EH (cell line): ENCODE measurements around the gene ILKAP.
A peak's percentile ranks its signal among the peaks of the same experiment; 100 is the strongest.

Experiments used
- DNase-seq: peaks from one replicate; pipeline ENCODE4 v3.0.0-alpha.2; 2015; ENCODE audit warnings: low read depth

Gene ILKAP

DNA sequence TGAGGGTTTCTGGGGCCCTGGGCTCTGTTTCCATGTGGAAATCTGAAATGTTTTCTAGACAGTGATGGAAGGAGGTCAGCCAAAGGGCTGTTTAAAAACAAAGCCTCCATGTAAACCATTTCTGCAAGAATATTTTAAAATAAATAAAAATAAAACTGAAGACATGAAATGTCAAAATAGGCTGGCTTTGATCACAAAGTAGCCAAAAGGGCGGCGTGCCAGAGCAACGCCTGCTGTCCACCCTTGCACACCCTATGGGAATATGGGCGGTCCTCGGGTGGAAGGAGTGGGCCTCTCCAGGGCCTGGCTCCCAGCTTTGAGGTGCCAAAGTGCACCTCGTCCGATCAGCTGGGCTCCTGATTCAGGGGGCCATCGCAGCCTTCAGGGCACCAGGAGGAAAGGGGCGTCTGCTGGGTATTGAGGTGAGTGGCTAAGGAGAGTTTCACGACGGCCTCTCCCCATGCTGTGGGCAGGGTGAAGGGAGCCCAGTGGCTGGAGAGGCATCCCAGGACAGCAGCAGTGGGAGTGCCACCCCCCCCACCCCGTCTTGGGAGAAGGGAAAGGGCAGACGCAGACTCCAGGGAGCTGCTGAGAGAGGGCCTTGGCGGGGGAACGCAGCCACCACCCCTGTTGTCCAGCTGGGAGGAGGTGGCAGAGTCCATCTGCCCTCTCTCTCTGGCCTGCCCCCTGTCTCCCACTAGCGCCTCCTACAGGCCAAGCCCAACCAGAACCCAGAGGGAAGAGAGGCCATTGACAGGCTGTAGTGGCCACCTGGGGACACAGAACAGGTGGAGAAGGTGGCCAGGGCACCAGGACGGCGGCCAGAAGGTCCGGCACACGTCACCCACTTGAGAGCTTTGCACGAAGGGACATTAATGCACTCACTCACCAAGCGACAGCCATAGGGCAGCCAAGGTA is 50.5 kb downstream of the ILKAP start:
- no peak for DNase-seq

DNA sequence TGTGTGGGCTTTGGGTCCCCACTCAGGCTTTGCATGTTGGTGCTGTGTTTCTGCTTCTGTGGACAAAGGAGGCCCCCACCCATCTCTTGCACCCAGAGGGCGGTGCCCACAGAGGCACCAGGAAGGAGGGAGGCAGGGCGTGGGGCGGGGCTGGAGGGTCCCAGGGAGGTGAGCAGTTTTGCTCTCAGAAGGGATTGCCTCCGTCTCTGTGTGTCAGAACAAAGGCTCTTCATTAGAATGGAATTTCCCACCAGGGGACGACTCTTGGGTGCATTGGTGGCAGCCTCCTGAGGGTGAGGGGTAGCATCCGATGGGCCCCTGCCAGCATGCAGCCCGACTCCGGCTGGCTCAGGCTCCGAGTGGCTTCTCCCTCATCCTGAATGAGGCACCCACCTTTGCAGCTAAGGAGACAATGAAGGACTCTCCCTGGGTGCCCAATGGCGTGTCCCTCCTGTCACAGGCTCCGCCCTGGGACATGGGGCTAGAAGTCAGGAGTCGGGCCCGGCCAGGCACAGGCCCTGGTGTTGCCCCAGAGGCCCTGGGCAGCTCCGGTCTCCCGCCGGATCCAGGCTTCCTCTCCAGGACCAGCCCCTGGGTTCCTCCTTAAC is 51.8 kb downstream of the ILKAP start:
- no peak for DNase-seq

DNA sequence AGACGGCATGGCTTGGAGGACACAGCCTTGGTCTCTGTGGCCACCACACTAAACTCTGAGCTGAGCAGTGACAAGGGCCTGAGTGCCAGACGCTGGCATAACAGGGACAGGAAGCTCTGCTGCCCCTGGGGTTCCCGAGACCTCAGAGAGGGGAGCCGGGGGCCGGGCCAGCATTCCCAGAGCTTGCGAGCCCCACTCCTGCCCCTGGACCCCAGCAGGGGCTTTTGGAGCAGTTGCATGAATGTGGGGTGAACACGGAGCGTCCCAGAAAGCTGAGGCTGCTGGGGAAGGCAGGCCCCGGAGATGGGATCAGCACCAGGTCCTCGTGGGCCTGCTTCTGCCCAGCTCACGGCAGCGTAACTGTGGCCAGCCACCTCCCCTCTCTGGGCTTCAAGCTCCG is 52.3 kb downstream of the ILKAP start:
- DNase-seq, result no peak

DNA sequence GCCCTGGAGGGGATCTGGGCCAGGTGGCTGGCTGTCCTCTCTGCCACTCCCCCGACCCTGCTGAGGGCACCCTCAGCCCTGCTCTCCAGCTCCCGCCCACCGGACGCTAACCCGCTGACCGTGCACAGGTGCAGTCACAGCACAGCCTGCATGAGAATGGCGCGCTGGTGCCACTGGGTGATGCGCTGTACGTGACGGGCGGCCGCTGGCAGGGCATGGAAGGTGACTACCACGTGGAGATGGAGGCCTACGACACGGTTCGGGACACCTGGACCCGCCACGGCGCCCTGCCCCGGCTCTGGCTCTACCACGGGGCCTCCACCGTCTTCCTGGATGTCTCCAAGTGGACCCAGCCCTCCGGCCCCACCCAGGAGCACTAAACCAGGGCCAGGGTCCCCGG is 52.8 kb downstream of the ILKAP start:
- no peak for DNase-seq

DNA sequence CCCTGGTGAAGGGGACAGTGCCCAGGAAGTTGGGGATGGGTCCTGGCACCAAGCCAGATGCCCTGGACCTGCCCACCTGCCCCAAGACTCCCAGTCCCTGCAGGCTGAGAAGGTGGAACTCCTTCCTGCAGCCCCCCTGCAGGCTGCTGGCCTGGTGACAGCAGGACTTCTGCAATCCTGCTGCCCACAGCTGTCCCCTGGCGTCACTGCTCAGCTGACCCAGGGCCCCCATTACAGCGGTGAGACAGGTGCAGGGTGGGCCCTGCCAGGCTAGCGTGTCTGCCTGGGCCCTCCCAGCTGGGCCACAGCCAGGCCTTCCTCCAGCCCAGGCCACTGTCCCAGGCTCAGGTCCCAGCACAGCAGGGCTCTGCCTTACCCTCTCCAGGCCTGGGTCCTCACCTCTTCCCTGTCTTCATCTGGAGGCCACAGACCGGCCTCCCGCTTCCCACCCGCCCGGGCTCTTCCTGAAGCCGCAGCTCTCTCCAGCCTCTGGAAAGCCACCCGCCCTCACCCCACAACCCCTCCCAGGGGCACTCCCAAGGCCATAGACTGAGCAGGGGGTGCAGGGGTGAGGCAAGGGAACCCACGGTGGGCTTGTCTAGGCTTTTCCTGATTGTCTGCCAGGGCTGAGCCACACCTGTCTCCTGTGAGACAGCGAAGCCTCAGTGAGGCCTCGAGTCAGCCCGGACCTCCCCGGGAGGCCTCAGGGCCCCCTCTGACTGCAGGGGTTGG is 53.5 kb downstream of the ILKAP start:
- no peak for DNase-seq

DNA sequence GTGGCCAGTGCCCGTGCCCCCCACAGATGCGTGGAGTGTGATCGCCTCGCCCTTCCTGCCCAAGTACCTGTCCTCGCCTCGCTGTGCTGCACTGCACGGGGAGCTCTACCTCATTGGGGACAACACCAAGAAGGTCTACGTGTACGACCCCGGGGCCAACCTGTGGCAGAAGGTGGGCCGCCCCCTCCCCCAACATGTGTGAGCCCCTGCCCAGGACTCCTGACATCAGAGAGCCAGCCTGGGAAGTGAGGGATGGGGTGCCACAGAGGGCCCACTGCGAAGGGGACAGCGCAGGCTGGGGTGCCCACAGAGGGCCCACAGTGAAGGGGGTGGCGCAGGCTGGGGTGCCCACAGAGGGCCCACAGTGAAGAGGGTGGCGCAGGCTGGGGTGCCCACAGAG is 54.5 kb downstream of the ILKAP start:
- DNase-seq, result no peak

DNA sequence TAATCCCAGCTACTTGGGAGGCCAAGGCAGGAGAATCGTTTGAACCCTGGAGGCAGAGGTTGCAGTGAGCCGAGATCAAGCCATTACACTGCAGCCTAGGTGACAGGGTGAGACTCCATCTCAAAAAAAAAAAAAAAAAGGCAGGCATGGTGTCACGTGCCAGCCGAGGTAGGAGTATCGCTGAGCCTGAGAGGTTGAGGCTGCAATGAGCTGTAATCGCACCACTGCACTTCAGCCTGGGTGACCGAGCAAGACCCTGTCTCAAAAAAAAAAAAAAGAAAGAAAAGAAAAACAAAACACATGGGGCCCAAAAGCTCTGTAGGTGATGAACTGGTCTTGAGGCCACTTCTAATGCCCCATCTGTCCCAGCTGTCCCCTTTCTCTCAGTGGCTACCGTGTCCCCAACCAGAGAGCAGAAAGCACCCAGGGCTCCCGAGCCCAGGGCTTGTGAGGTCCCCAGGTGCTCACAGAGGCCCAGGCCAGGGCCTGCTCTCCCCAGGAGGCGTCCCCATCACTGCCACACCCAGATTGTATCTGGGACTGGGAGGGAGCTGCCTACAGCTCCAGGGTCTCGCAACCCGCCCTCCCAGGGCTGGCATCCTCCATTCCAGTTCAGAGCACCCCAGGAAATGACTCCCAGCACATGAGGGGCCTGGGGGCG is 56.5 kb downstream of the ILKAP start:
- DNase-seq, result no peak

DNA sequence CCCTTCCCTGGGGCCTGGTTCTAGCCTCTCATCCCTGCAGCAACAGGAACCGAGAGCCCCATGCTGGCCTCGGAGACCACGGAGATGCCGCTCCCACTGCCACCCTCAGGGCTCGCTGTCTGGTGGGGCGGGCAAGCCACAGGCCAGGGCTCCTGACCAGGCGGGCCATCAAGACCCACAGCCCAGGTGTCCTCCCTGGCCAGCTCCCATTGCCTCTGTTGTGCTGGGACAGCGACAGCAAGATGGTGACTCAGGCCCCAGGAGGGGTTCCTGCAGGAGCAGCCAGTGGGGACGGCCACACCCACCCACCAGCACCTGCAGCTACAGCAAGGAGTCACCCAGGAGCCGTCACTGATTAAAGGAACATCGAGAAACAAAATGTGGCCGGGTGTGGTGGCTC is 57.6 kb downstream of the ILKAP start:
- DNase-seq, result no peak

DNA sequence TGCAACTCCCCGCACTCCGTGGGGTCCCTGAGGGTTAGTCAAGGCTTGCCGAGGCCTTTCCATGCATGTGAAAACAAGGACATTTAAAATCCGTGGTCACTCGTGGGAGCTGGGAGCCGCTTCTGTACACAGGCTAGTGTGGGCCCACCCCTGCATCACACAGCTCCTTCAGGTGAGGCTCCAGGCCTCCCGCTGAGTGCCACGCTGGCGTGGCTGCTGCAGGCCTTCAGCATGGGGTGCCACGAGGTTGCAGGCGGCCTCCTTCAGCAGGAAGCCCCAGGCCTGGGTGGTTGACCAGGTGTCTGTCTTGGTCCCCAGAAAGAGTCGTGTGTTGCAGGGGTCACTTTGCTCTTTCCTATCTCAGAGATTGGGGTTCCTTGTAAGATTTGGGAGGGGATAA is 58.4 kb downstream of the ILKAP start:
- DNase-seq, result no peak

DNA sequence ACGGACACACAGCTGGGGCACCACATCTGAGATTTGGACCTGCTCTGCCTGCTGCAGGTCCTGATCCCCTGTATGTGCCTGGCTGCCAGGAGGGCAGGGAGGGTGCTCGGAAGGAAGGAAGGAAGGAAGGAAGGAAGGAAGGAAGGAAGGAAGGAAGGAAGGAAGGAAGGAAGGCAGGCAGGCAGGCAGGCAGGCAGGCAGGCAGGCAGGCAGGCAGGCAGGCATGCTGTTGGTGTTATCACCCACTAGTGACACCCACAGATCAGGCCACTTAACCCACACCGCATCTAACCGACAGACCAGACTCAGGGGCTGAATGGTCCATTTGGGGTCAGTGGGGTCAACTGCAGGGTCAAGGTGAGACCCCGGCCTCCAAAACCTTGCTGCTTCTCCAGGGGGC is 59.2 kb downstream of the ILKAP start:
- DNase-seq, result no peak

DNA sequence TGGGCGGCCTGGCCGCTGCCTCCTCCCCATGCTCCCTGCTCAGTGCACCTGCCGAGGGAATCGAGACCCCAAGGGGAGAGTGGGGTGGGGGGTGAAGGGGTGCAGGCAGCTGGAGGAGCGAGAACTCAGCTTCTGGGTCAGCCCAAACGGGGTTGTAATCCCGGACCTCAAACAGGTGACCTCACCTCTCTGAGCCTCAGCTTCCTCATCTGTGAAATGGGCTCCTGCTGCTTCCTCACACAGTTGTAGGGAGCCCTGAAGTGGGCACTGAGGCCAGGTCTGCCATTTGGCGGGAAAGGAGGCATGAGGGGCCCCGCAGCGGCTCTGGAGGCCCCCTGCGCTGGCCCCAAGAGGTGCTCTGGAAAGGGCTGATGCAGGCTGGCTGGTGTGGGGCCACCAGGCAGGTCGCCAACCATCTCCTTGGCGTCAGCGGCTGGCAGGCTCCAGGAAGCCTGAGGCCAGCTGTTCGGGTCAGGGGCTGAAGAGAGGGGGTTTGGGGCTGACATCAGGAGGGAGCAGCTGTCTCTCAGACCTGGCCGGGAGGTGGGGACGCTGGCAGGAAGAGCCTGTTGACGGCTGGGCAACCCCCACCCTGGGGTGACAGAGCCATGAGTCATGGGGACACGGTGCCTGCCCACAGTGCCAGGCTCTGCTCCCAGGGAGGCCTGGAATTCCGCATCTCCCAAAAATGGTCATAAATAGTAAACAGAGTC is 60.1 kb downstream of the ILKAP start:
- DNase-seq, result peak; percentile 93

DNA sequence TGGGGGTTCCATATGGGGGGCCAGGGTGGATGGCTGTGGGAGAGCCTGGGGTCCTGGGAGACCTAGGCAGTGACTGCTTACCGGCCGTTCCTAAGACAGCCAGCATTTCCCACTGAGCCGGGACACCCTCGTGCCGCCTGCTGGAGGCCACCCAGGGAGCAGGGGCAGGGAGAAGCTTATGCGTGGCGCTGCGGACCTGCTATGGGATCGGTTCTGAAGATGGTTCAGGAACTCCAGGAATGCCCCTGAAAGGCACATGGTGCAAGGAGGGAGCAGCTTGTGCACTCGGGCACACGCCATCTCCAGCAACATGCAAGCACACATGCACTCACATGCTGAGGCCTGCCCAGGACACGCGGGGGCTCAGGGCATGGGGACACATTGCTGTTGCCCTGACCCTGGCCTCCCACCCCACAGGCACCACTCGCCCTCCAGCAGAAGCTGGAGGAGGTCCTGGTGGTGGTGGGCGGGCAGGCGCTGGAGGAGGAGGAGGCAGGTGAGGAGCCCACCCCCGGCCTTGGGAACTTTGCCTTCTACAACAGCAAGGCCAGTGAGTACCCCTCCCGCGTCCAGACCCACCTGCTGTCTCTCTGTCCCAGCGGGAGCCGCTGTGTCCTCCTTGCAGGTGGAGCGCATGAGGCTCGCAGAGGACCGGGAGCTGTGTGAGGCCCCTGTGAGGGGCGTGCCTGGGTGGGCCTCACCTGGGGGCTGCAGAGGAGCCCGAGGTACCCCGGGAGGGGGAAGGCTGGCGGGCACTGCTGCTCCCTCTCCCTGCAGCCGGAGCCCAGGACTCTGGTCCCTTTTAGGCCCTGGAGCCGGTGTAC is 60.9 kb downstream of the ILKAP start:
- DNase-seq, result peak; percentile 56

DNA sequence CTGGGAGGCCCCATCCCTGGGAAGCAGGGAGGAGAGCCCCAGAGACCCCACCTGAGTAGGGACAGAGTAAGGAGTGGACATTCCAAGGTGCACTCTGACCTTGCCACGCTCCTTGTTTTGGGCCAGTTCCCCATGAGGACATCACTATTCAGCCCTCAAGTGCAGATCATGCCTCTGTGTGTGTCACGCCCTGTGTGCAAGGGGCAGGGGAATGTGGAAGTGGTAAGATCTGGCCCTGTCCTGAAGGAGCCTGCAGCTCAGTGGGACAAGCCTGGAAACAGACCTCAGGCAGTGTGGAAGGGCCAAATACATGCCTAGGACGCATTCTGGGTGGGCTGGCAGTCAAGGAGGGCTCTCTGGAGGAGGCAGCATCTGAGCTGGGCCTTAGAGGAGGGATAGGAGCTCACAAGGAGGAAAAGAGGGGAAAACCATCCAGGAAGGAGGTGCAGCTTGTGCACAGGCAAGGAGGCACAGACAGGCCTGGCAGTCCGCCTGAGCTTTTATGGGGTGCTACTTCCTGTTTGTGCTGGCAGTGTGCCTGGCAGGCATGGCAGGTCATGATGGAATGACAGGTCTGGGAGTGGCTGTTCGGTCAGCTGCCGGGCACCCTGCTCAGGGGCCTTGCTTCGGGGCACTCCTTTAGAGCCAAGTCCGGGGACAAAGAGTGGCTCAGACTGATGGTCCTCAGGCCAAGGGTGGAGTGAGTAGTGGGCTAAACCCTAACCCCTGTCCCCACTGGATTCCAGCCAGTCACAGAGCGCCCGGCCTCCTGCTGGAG is 61.8 kb downstream of the ILKAP start:
- peak; percentile 76 for DNase-seq

DNA sequence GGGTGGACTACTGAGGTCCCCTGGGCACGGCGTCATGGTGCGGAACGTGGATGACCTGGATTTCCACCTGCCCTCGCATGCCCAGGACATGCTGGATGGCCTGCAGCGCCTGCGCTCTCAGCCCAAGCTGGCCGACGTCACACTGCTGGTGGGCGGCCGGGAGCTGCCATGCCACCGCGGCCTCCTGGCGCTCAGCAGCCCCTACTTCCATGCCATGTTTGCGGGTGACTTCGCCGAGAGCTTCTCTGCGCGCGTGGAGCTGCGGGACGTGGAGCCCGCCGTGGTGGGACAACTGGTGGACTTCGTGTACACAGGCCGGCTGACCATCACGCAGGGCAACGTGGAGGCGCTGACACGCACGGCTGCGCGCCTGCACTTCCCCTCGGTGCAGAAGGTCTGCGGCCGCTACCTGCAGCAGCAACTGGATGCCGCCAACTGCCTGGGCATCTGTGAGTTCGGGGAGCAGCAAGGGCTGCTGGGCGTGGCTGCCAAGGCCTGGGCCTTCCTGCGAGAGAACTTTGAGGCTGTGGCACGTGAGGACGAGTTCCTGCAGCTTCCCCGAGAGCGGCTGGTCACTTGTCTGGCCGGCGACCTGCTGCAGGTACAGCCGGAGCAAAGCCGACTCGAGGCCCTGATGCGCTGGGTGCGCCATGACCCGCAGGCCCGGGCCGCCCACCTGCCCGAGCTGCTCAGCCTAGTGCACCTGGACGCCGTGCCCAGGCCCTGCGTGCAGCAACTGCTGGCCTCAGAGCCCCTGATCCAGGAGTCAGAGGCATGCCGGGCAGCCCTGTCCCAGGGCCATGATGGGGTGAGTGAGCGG is 62.6 kb downstream of the ILKAP start:
- no peak for DNase-seq

DNA sequence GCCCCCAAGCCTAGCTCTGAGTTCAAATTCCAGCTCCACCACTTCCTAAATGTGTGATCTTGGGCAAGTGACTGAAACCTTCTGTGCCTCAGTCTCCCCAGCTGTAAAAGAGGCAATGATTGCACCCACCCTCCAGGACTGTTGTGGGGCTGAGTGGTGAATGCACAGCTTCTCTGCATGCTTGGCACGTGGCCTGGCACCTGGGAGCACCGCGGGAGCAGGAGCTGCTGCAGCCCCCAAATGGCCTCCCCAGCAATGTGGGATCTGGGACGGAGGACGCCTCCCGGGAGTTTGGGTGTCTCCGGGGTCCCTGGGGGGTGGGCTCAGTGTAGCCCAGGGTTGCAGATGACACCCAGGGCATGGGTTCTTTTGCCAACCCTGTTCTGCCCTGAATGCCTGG is 63.5 kb downstream of the ILKAP start:
- DNase-seq, result no peak

DNA sequence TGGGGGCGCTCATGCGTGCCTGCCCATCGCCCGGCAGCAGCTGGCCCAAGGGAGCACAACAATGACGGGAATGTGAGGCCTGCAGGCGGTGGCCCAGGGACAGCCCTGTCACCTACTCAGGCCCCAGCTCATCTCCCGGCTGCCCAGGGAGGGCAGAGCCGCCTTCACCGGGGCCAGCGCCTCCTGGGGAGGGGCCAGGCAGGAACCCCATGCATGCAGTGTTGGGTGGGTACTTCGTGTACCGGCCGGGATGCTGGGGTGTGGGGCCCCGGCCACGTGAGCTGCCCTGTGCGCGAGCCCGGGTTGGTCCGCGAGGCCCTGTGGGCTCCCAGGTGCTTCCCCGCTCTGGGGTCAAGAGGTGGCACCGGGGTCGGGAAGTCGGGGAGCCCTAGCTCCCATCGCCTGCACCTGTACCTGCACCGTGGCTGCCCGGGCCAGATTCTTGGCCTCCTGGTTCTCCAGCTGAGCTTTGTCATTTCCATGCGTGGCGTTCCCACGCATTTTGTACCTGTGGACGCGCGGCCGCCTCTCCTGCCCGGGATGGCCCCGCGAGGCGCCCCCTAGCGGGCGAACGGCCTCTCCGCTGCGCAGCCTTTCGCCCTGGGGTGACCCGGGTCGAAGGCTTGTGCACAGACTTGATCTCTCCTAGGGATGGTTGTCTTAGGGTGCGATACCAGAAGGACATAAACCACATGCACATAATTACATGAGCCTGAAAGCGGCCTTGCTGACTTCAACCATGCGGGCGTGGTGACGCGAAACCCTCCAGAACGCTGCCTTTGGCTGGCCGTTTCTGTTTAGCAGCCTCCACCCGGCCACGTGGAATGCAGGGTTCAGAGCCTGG is 64.1 kb downstream of the ILKAP start:
- peak; percentile 13 for DNase-seq

DNA sequence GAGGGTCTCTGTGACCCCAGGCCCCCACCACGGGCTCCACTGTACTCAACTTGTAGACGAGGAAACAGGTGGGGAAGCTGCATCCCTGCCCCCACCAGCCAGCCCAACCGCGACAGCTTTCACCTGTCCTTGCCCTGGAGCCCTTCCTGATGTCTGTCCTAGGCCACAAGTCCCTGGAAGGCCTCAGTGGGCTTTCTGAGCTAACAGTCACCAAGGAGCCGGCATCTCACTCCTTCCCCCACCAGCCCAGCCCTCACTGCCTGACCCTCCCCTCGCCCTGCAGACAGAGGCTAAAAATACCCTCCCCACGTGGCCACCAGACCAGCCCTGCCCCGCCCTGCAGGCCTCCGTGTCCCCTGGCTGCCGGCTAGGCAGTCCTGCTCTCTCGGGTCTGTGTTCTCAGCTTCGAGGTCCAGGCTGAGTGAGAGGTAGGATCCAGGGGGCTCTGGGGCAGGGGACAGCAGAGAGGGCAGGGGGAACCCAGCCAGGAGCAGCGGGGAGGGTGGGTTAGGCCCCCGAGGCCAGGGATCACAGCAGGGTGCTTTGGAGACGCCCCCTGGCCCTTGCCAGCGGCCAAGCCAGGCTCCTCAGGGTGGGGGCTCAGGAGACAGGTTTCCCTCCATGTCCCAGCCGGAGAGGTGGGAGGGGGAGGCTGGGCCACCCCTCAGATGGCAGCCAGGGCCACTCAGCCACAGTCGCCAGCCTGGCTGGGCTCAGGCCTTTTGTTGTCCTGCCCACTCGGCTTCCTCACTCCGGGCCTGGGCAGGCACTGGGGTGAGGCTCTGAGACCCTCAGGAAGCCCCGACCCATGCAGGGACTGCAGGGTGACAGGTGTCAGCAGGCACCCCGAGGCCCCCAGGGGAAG is 64.9 kb downstream of the ILKAP start, which contains the start of gene KLHL30:
KLHL30 (plus strand) TSS at position 338 of the 865 bp plus-strand sequence. CDS start 2,087 bp downstream, outside the sequence.
- peak; percentile 53 for DNase-seq
